Astrocyte (in vitro differentiated cells and primary cell): ENCODE results near the gene DLGAP1.

Experiments used
- EZH2 ChIP-seq: IDR thresholded peaks from 2 replicates; pipeline ENCODE4 v1.6.1; 2012; ENCODE audit warnings: mild to moderate bottlenecking, low read length, inconsistent platforms; ENCODE audit not compliant: insufficient read depth
- TF ChIP-seq, protein P1 (sequence below): IDR thresholded peaks from 2 replicates; pipeline ENCODE4 v1.5.1; 2011; ENCODE audit warnings: low read depth, mild to moderate bottlenecking, inconsistent platforms, low read length, moderate library complexity; ENCODE audit not compliant: insufficient read depth

- TF ChIP-seq, protein P1, sequence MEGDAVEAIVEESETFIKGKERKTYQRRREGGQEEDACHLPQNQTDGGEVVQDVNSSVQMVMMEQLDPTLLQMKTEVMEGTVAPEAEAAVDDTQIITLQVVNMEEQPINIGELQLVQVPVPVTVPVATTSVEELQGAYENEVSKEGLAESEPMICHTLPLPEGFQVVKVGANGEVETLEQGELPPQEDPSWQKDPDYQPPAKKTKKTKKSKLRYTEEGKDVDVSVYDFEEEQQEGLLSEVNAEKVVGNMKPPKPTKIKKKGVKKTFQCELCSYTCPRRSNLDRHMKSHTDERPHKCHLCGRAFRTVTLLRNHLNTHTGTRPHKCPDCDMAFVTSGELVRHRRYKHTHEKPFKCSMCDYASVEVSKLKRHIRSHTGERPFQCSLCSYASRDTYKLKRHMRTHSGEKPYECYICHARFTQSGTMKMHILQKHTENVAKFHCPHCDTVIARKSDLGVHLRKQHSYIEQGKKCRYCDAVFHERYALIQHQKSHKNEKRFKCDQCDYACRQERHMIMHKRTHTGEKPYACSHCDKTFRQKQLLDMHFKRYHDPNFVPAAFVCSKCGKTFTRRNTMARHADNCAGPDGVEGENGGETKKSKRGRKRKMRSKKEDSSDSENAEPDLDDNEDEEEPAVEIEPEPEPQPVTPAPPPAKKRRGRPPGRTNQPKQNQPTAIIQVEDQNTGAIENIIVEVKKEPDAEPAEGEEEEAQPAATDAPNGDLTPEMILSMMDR: no peak
- TF ChIP-seq EZH2: no peak
These were observed 324.1 kb downstream of the DLGAP1 start for GRCh38 chr18:4130734-4131719.
